ENCODE measurements around the gene SLC25A47.
"Not testable (repeated sequence)": the region's sequence is repeated elsewhere in the genome, so short reads cannot be mapped to it uniquely, and the experiment has no call there.

The SLC25A47 gene

GRCh38 chr14:100281286-100282082 lies 41.7 kb upstream of the SLC25A47 start:
- Histone ChIP-seq H3K27me3 (replicated peaks in 2 of 5; ENCODE audit: control insufficient read depth in 4 of 5, insufficient read depth in 5 of 5, low read length in 4 of 5) (no peaks in the 10 kb centered on the region), H3K27ac (ENCODE audit: insufficient read depth in 1 of 2, low read depth in 1 of 2, low read length in 2 of 2, poor library complexity in 1 of 2, severe bottlenecking in 2 of 2) (no peak overlapping the region), H3K9me3 (ENCODE audit: control extremely low read depth in 1 of 5, control insufficient read depth in 4 of 5, insufficient read depth in 2 of 5, low read depth in 1 of 5, low read length in 4 of 5) (no peaks in the 10 kb centered on the region), H3K4me1 (ENCODE audit: control extremely low read depth in 1 of 4, control insufficient read depth in 4 of 4, insufficient read depth in 4 of 4, low read length in 3 of 4) (peaks cover 5 to 30% (median 26%) of the 10 kb centered on the region in 4 experiments), H3K36me3 (ENCODE audit: control insufficient read depth in 4 of 4, insufficient read depth in 4 of 4, low read length in 3 of 4) (peaks cover 8 to 40% (median 20%) of the 10 kb centered on the region in 4 experiments), H3K4me3 (ENCODE audit: control insufficient read depth in 1 of 7, extremely low read depth in 1 of 7, insufficient read depth in 4 of 7, low read depth in 2 of 7, low read length in 6 of 7) (no peak overlapping the region)
- no peak for DNase-seq
- WGBS (ENCODE audit: insufficient coverage) = 87% methylated on average over 10 of the region's 11 CpGs
- ChIA-PET POLR2A (no interaction called here), CTCF (interaction anchor here (1.2 to 4.8 kb wide), 5 partner anchors 9 to 39 kb away, joined by 4 to 28 read pairs (median 13); no protein-coding TSS in a partner anchor)

DNA sequence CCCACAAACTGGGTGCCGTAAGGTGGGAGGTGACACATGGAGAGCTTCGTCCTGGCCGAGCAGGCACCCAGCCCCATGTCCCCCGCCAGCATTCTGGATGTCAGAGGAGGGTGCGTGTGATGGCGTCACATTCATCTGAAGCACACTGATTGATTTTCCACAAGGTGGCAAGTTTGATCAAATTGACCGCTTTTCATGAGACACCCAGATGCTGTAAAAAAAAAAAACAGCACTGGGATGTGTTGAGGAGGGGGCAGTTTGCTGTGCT lies 41.1 kb upstream of the SLC25A47 start:
- POLR2A ChIA-PET = no interaction called here
- no peak overlapping the region for H3K27ac ChIP-seq (ENCODE audit: insufficient read depth in 1 of 2, low read depth in 1 of 2, low read length in 2 of 2, poor library complexity in 1 of 2, severe bottlenecking in 2 of 2)
- CTCF ChIA-PET = interaction anchor here (0.9 to 6.6 kb wide), 8 partner anchors 10 to 40 kb away, joined by 3 to 59 read pairs (median 10); no protein-coding TSS in a partner anchor
- H3K4me3 ChIP-seq (ENCODE audit: control insufficient read depth in 1 of 7, extremely low read depth in 1 of 7, insufficient read depth in 4 of 7, low read depth in 2 of 7, low read length in 6 of 7) = no peak overlapping the region
- 96% methylated on average over 7 of the region's 7 CpGs for WGBS (ENCODE audit: insufficient coverage)
- H3K36me3 ChIP-seq (ENCODE audit: control insufficient read depth in 4 of 4, insufficient read depth in 4 of 4, low read length in 3 of 4) = peaks cover 9 to 36% (median 17%) of the 10 kb centered on the region in 4 experiments
- peaks cover 5 to 30% (median 26%) of the 10 kb centered on the region in 4 experiments for H3K4me1 ChIP-seq (ENCODE audit: control extremely low read depth in 1 of 4, control insufficient read depth in 4 of 4, insufficient read depth in 4 of 4, low read length in 3 of 4)
- DNase-seq = no peak
- H3K27me3 ChIP-seq (replicated peaks in 2 of 5; ENCODE audit: control insufficient read depth in 4 of 5, insufficient read depth in 5 of 5, low read length in 4 of 5) = no peaks in the 10 kb centered on the region
- H3K9me3 ChIP-seq (ENCODE audit: control extremely low read depth in 1 of 5, control insufficient read depth in 4 of 5, insufficient read depth in 2 of 5, low read depth in 1 of 5, low read length in 4 of 5) = no peaks in the 10 kb centered on the region

- H3K9me3 ChIP-seq (ENCODE audit: control extremely low read depth in 1 of 5, control insufficient read depth in 4 of 5, insufficient read depth in 2 of 5, low read depth in 1 of 5, low read length in 4 of 5) = no peaks in the 10 kb centered on the region
- no peak for DNase-seq
- ChIA-PET CTCF (interaction anchor here (0.6 to 6.6 kb wide), 12 partner anchors 9 to 207 kb away, joined by 3 to 59 read pairs (median 5); no protein-coding TSS in a partner anchor), POLR2A (no interaction called here)
- peaks cover 5 to 34% (median 12%) of the 10 kb centered on the region in 4 experiments for H3K36me3 ChIP-seq (ENCODE audit: control insufficient read depth in 4 of 4, insufficient read depth in 4 of 4, low read length in 3 of 4)
- no peaks in the 10 kb centered on the region for H3K27me3 ChIP-seq (replicated peaks in 2 of 5; ENCODE audit: control insufficient read depth in 4 of 5, insufficient read depth in 5 of 5, low read length in 4 of 5)
- H3K27ac ChIP-seq (ENCODE audit: insufficient read depth in 1 of 2, low read depth in 1 of 2, low read length in 2 of 2, poor library complexity in 1 of 2, severe bottlenecking in 2 of 2) = no peak overlapping the region
- no peak overlapping the region for H3K4me3 ChIP-seq (ENCODE audit: control insufficient read depth in 1 of 7, extremely low read depth in 1 of 7, insufficient read depth in 4 of 7, low read depth in 2 of 7, low read length in 6 of 7)
- H3K4me1 ChIP-seq (ENCODE audit: control extremely low read depth in 1 of 4, control insufficient read depth in 4 of 4, insufficient read depth in 4 of 4, low read length in 3 of 4) = peaks cover 5 to 30% (median 26%) of the 10 kb centered on the region in 4 experiments
- 98% methylated on average over 9 of the region's 9 CpGs for WGBS (ENCODE audit: insufficient coverage)
Measured at GRCh38 chr14:100282766-100283419, 40.2 kb upstream of the SLC25A47 start.

DNA sequence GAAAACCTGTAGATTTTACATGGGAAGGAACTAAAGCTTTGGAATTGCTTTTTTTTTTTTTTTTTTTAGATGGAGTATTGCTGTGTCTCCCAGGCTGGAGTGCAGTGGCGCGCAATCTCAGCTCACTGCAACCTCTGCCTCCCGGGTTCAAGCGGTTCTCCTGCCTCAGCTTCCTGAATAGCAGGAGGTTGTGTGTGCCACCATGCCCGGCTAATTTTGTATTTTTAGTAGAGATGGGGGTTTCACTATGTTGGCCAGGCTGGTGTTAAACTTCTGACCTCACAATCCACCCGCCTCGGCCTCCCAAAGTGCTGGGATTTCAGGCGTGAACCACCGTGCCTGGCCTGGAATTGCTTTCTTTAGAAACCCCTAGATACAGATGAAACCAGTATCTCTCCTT lies 39.7 kb upstream of the SLC25A47 start:
- CTCF ChIA-PET = interaction anchor here (0.9 to 6.6 kb wide), 16 partner anchors 9 to 94 kb away, joined by 3 to 59 read pairs (median 7); partner anchors contain the start of gene WDR25

DNA sequence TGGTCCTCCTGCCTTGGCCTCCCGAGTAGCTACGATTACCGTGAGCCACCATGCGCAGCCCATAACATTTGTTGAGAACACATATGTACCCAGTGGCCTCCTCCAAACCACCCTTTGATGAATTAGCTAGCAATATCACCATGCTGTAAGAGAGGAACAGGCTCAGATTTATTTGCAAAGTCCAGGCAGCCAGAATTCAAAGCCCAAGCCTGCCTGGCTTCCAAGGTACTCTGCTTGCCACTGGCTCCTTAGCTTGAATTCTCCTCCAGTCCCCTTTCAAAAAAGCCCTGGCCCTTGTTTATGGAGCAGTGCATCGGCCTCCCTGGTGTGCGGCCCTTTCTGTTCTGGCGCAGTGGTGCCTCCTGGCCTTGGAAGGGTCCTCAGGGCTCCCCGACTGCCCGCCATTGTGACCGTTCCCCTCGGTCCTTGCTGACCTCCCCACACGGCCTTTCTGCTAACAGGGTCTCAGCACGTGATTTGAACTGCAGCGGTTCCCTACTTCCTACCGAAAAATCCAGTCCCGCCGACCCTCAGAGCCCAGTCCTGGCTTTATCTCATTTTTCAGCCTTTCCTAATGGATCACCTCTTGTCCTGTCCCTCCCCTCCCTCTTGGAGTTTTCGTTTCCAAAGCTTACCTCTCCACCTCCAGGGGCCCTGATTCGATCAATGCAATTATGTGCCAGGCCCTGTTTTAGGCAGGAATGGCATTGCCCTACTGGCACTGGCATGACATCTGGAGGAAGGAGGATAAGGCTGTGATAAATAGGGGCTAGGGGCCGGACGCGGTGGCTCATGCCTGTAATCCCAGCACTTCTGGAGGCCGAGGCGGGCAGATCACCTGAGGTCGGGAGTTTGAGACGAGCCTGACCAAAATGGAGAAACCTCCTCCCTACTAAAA lies 38.9 kb upstream of the SLC25A47 start:
- ChIA-PET POLR2A (interaction anchor here (0.6 kb wide), 2 partner anchors 21 to 119 kb away, joined by 3 read pairs; no protein-coding TSS in a partner anchor), CTCF (interaction anchor here (0.7 to 6.6 kb wide), 17 partner anchors 8 to 93 kb away, joined by 3 to 59 read pairs (median 4); partner anchors contain the start of gene WDR25)
- H3K4me3 ChIP-seq (ENCODE audit: control insufficient read depth in 1 of 7, extremely low read depth in 1 of 7, insufficient read depth in 4 of 7, low read depth in 2 of 7, low read length in 6 of 7) = peak overlapping the region in 4 of 7 experiments; percentile 56 to 84 (median 78)
- peaks cover under 1 to 19% (median 15%) of the 10 kb centered on the region in 4 experiments for H3K4me1 ChIP-seq (ENCODE audit: control extremely low read depth in 1 of 4, control insufficient read depth in 4 of 4, insufficient read depth in 4 of 4, low read length in 3 of 4)
- no peaks in the 10 kb centered on the region for H3K9me3 ChIP-seq (ENCODE audit: control extremely low read depth in 1 of 5, control insufficient read depth in 4 of 5, insufficient read depth in 2 of 5, low read depth in 1 of 5, low read length in 4 of 5)
- DNase-seq = no peak
- WGBS (ENCODE audit: insufficient coverage) = 92% methylated on average over 20 of the region's 26 CpGs
- H3K27ac ChIP-seq (ENCODE audit: insufficient read depth in 1 of 2, low read depth in 1 of 2, low read length in 2 of 2, poor library complexity in 1 of 2, severe bottlenecking in 2 of 2) = no peak overlapping the region
- no peaks in the 10 kb centered on the region for H3K27me3 ChIP-seq (replicated peaks in 2 of 5; ENCODE audit: control insufficient read depth in 4 of 5, insufficient read depth in 5 of 5, low read length in 4 of 5)
- H3K36me3 ChIP-seq (ENCODE audit: control insufficient read depth in 4 of 4, insufficient read depth in 4 of 4, low read length in 3 of 4) = peaks cover 5 to 40% (median 18%) of the 10 kb centered on the region in 4 experiments

More for the DNA sequence above, 39.7 kb upstream of the SLC25A47 start:
- 89% methylated on average over 5 of the region's 9 CpGs for WGBS (ENCODE audit: insufficient coverage)
- not testable (repeated sequence) for H3K27ac ChIP-seq (ENCODE audit: insufficient read depth in 1 of 2, low read depth in 1 of 2, low read length in 2 of 2, poor library complexity in 1 of 2, severe bottlenecking in 2 of 2); H3K4me3 ChIP-seq (ENCODE audit: control insufficient read depth in 1 of 7, extremely low read depth in 1 of 7, insufficient read depth in 4 of 7, low read depth in 2 of 7, low read length in 6 of 7); H3K9me3 ChIP-seq (ENCODE audit: control extremely low read depth in 1 of 5, control insufficient read depth in 4 of 5, insufficient read depth in 2 of 5, low read depth in 1 of 5, low read length in 4 of 5); DNase-seq; H3K27me3 ChIP-seq (replicated peaks in 2 of 5; ENCODE audit: control insufficient read depth in 4 of 5, insufficient read depth in 5 of 5, low read length in 4 of 5)
- POLR2A ChIA-PET = interaction anchor here (0.6 kb wide), 1 partner anchor 118 kb away, joined by 3 read pairs; no protein-coding TSS in a partner anchor
- H3K4me1 ChIP-seq (ENCODE audit: control extremely low read depth in 1 of 4, control insufficient read depth in 4 of 4, insufficient read depth in 4 of 4, low read length in 3 of 4) = peaks cover 5 to 27% (median 23%) of the 10 kb centered on the region in 4 experiments
- H3K36me3 ChIP-seq (ENCODE audit: control insufficient read depth in 4 of 4, insufficient read depth in 4 of 4, low read length in 3 of 4) = peaks cover 5 to 34% (median 12%) of the 10 kb centered on the region in 4 experiments

GRCh38 chr14:100285021-100285912 lies 37.9 kb upstream of the SLC25A47 start:
- WGBS (ENCODE audit: insufficient coverage) = under 1% methylated on average over 65 of the region's 82 CpGs
- DNase-seq = peak; percentile 74 to 87 (median 85)
- H3K27me3 ChIP-seq (replicated peaks in 2 of 5; ENCODE audit: control insufficient read depth in 4 of 5, insufficient read depth in 5 of 5, low read length in 4 of 5) = no peaks in the 10 kb centered on the region
- H3K9me3 ChIP-seq (ENCODE audit: control extremely low read depth in 1 of 5, control insufficient read depth in 4 of 5, insufficient read depth in 2 of 5, low read depth in 1 of 5, low read length in 4 of 5) = no peaks in the 10 kb centered on the region
- POLR2A ChIA-PET = interaction anchor here (0.6 to 1.5 kb wide), 3 partner anchors 11 to 20 kb away, joined by 3 to 5 read pairs (median 3); no protein-coding TSS in a partner anchor
- peak overlapping the region; percentile 56 to 84 (median 71) for H3K4me3 ChIP-seq (ENCODE audit: control insufficient read depth in 1 of 7, extremely low read depth in 1 of 7, insufficient read depth in 4 of 7, low read depth in 2 of 7, low read length in 6 of 7)
- H3K4me1 ChIP-seq (ENCODE audit: control extremely low read depth in 1 of 4, control insufficient read depth in 4 of 4, insufficient read depth in 4 of 4, low read length in 3 of 4) = peaks cover 0 to 13% (median 11%) of the 10 kb centered on the region in 4 experiments
- peaks cover 5 to 42% (median 20%) of the 10 kb centered on the region in 4 experiments for H3K36me3 ChIP-seq (ENCODE audit: control insufficient read depth in 4 of 4, insufficient read depth in 4 of 4, low read length in 3 of 4)
- CTCF ChIA-PET = interaction anchor here (0.7 to 6.6 kb wide), 22 partner anchors 9 to 304 kb away, joined by 3 to 59 read pairs (median 4); partner anchors contain the start of gene WDR25
- peak overlapping the region; percentile 50 to 82 for H3K27ac ChIP-seq (ENCODE audit: insufficient read depth in 1 of 2, low read depth in 1 of 2, low read length in 2 of 2, poor library complexity in 1 of 2, severe bottlenecking in 2 of 2)
